ENCODE results near the gene ZDHHC8. TPM values are rescaled to one million over a fixed set of nuclear protein-coding genes. Genes with fewer than 3 reads are reported as not detected.

ZDHHC8 gene
- total RNA-seq, 6 experiments from 2014 or later = 91.8 to 119 (median 99.1) TPM

DNA sequence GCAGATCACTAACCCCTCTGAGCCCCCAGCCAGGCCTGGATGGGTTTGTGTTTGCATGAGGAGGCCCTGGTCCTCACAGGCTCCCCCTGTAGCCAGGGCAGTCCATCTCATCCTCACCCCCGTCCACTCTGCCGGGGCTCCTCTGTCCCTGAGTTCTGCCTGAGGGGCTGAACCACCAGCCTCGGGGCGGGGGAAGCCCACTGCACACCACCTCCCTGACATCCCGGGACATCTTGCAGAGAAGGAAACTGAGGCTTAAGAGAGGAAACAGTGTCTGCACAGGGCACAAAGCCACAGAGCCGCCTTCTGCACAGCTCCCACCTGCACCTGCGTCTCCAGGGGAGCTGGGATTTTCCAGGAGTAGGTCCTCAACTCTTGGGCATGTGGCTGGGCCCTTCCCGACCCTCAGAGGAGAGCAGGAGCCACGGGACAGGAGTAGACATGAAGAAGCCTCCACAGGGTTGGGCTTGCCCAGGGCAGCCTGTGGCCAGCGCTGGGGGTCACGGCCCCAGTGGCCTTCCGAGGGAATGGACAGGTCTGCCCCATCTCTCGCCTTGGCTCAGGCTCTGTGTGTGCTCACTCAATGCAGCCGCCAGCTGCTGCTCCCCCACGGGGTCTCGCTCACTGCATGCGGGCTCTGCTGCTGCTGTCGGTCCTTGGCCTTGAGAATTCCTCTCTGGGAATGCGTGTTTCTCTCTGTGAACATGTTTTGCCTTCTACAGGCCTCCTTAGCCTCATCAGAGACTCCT lies 64.7 kb downstream of the ZDHHC8 start:
- Mint-ChIP-seq H3K9me3 (no peaks in the 10 kb centered on the region), H3K4me3 (no peak overlapping the region), H3K36me3 (ENCODE audit: low read depth) (no peaks in the 10 kb centered on the region), H3K27me3 (ENCODE audit: insufficient read depth) (peaks cover 15% of the 10 kb centered on the region), H3K4me1 (ENCODE audit: low read depth) (no peaks in the 10 kb centered on the region), H3K27ac (no peak overlapping the region)
- DNase-seq = no peak
- TF ChIP-seq, protein P1, sequence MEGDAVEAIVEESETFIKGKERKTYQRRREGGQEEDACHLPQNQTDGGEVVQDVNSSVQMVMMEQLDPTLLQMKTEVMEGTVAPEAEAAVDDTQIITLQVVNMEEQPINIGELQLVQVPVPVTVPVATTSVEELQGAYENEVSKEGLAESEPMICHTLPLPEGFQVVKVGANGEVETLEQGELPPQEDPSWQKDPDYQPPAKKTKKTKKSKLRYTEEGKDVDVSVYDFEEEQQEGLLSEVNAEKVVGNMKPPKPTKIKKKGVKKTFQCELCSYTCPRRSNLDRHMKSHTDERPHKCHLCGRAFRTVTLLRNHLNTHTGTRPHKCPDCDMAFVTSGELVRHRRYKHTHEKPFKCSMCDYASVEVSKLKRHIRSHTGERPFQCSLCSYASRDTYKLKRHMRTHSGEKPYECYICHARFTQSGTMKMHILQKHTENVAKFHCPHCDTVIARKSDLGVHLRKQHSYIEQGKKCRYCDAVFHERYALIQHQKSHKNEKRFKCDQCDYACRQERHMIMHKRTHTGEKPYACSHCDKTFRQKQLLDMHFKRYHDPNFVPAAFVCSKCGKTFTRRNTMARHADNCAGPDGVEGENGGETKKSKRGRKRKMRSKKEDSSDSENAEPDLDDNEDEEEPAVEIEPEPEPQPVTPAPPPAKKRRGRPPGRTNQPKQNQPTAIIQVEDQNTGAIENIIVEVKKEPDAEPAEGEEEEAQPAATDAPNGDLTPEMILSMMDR (IDR thresholded peaks at IDR 0.05) = no peak

Small RNA genes lying within 50 kb of the gene (microRNA-seq; reads per million reads assigned to microRNA genes)
- not detected for gene MIR6816

Other genes starting within 250 kb of the ZDHHC8 start
- gene COMT, start 190.0 kb upstream of the ZDHHC8 start, total RNA-seq (2021; fragmentation: NEBNext Ultra II Directional; extraction: Animal tissue kit (Norgen Biotek cat#: 25700)) = 100 to 1,000 TPM; 215 to 306 (median 234) TPM
- 10 to 100 TPM; 24.8 to 30.6 (median 28.3) TPM for gene TXNRD2, start 190.0 kb upstream of the ZDHHC8 start, total RNA-seq (2021; fragmentation: NEBNext Ultra II Directional; extraction: Animal tissue kit (Norgen Biotek cat#: 25700))
- 1 to 10 TPM; 1.5 to 3.3 (median 2.0) TPM for gene ARVCF, start 115.0 kb upstream of the ZDHHC8 start, total RNA-seq (2021; fragmentation: NEBNext Ultra II Directional; extraction: Animal tissue kit (Norgen Biotek cat#: 25700))
- 10 to 100 TPM; 28.5 to 38.0 (median 34.9) TPM for gene TANGO2, start 110.7 kb upstream of the ZDHHC8 start, total RNA-seq (2021; fragmentation: NEBNext Ultra II Directional; extraction: Animal tissue kit (Norgen Biotek cat#: 25700))
- 10 to 100 TPM; 19.8 to 24.5 (median 22.0) TPM for gene DGCR8, start 51.6 kb upstream of the ZDHHC8 start, total RNA-seq (2021; fragmentation: NEBNext Ultra II Directional; extraction: Animal tissue kit (Norgen Biotek cat#: 25700))
- 100 to 1,000 TPM; 177 to 231 (median 226) TPM for gene RANBP1, start 15.7 kb upstream of the ZDHHC8 start, total RNA-seq (2021; fragmentation: NEBNext Ultra II Directional; extraction: Animal tissue kit (Norgen Biotek cat#: 25700))
- 10 to 100 TPM; 31.1 to 44.9 (median 38.5) TPM for gene TRMT2A, start 14.6 kb upstream of the ZDHHC8 start, total RNA-seq (2021; fragmentation: NEBNext Ultra II Directional; extraction: Animal tissue kit (Norgen Biotek cat#: 25700))
- 1 to 10 TPM in 4 of 6 experiments, under 1 TPM in 1, not detected in 1; 0.54 to 3.9 (median 2.8) TPM for gene CCDC188, start 19.3 kb downstream of the ZDHHC8 start, total RNA-seq (2021; fragmentation: NEBNext Ultra II Directional; extraction: Animal tissue kit (Norgen Biotek cat#: 25700))
- gene RTN4R, start 136.5 kb downstream of the ZDHHC8 start, total RNA-seq (2021; fragmentation: NEBNext Ultra II Directional; extraction: Animal tissue kit (Norgen Biotek cat#: 25700)) = under 1 TPM; 0.14 to 0.85 (median 0.35) TPM
- 10 to 100 TPM; 46.3 to 52.4 (median 48.4) TPM for gene DGCR6L, start 188.3 kb downstream of the ZDHHC8 start, total RNA-seq (2021; fragmentation: NEBNext Ultra II Directional; extraction: Animal tissue kit (Norgen Biotek cat#: 25700))

Measured in HFFc6 (cell line).